ENCODE data around the gene VKORC1.

VKORC1 gene

GRCh38 chr16:31085411-31085810 lies 9.2 kb downstream of the VKORC1 start:
- ChIA-PET CTCF (no interaction called here), POLR2A (interaction anchor here (0.7 to 3.2 kb wide), 4 partner anchors 8 to 423 kb away, joined by 3 to 23 read pairs (median 3); partner anchors contain the start of genes KAT8, RUSF1, ZNF646 and ZNF668)
- TF ChIP-seq TARDBP (IDR thresholded peaks at IDR 0.05): no peak

GRCh38 chr16:31084584-31085302 lies 9.9 kb downstream of the VKORC1 start:
- CTCF ChIA-PET: no interaction called here
- DNase-seq (ENCODE audit: extremely low spot score): no peak
- TF ChIP-seq ZNF384 (IDR thresholded peaks at IDR 0.05): no peak
- no peak for TF ChIP-seq BHLHE40 (IDR thresholded peaks at IDR 0.05; ENCODE audit: borderline replicate concordance)
- no peak for TF ChIP-seq FOXM1 (IDR thresholded peaks at IDR 0.05; ENCODE audit: borderline replicate concordance)
- no peak for TF ChIP-seq FOXK2 (IDR thresholded peaks at IDR 0.05)
- no peak for TF ChIP-seq TARDBP (IDR thresholded peaks at IDR 0.05)
- no peak for TF ChIP-seq PKNOX1 (IDR thresholded peaks at IDR 0.05)
- no peak for TF ChIP-seq HDGF (IDR thresholded peaks at IDR 0.05; ENCODE audit: borderline replicate concordance)
- TF ChIP-seq ELF4 (IDR thresholded peaks at IDR 0.05): no peak
- TF ChIP-seq FOXA1 (IDR thresholded peaks at IDR 0.05): no peak
- no peak for TF ChIP-seq LEF1 (IDR thresholded peaks at IDR 0.05; ENCODE audit: borderline replicate concordance)
- no peak for TF ChIP-seq L3MBTL2 (conservative IDR thresholded peaks at IDR 0.05)
- TF ChIP-seq ARNT (IDR thresholded peaks at IDR 0.05): no peak
- TF ChIP-seq SP1 (IDR thresholded peaks at IDR 0.05): no peak
- TF ChIP-seq SUZ12 (IDR thresholded peaks at IDR 0.05): no peak
- no peak for TF ChIP-seq CTBP1 (IDR thresholded peaks at IDR 0.05; ENCODE audit: borderline replicate concordance)
- TF ChIP-seq NFRKB (IDR thresholded peaks at IDR 0.05): no peak
- POLR2A ChIA-PET: interaction anchor here (0.8 to 3.2 kb wide), 2 partner anchors 9 to 10 kb away, joined by 3 to 23 read pairs; partner anchors contain the start of genes ZNF646 and ZNF668

More at GRCh38 chr16:31085411-31085810, 9.2 kb downstream of the VKORC1 start:
- DNase-seq (ENCODE audit: extremely low spot score): no peak

GRCh38 chr16:31083981-31084380 lies 10.6 kb downstream of the VKORC1 start:
- DNase-seq (ENCODE audit: extremely low spot score): no peak
- POLR2A ChIA-PET: interaction anchor here (3.2 kb wide), 1 partner anchor 9 kb away, joined by 23 read pairs; the partner anchor contains the start of genes ZNF646 and ZNF668

GRCh38 chr16:31083556-31083955 lies 11.0 kb downstream of the VKORC1 start:
- ChIA-PET POLR2A (interaction anchor here (1.2 to 3.2 kb wide), 2 partner anchors 9 to 10 kb away, joined by 4 to 23 read pairs; partner anchors contain the start of genes ZNF646 and ZNF668), CTCF (no interaction called here)
- no peak for DNase-seq (ENCODE audit: extremely low spot score)
- TF ChIP-seq PKNOX1 (IDR thresholded peaks at IDR 0.05): no peak
- no peak for TF ChIP-seq CTBP1 (IDR thresholded peaks at IDR 0.05; ENCODE audit: borderline replicate concordance)
- no peak for TF ChIP-seq ARNT (IDR thresholded peaks at IDR 0.05)
- no peak for TF ChIP-seq SP1 (IDR thresholded peaks at IDR 0.05)
- no peak for TF ChIP-seq NFRKB (IDR thresholded peaks at IDR 0.05)
- TF ChIP-seq HDGF (IDR thresholded peaks at IDR 0.05; ENCODE audit: borderline replicate concordance): no peak
- no peak for TF ChIP-seq ELF4 (IDR thresholded peaks at IDR 0.05)
- no peak for TF ChIP-seq SUZ12 (IDR thresholded peaks at IDR 0.05)
- TF ChIP-seq ZNF384 (IDR thresholded peaks at IDR 0.05): no peak
- TF ChIP-seq TARDBP (IDR thresholded peaks at IDR 0.05): no peak
- TF ChIP-seq FOXA1 (IDR thresholded peaks at IDR 0.05): no peak
- TF ChIP-seq BHLHE40 (IDR thresholded peaks at IDR 0.05; ENCODE audit: borderline replicate concordance): no peak
- TF ChIP-seq FOXK2 (IDR thresholded peaks at IDR 0.05): no peak
- no peak for TF ChIP-seq LEF1 (IDR thresholded peaks at IDR 0.05; ENCODE audit: borderline replicate concordance)
- TF ChIP-seq L3MBTL2 (conservative IDR thresholded peaks at IDR 0.05): no peak
- TF ChIP-seq FOXM1 (IDR thresholded peaks at IDR 0.05; ENCODE audit: borderline replicate concordance): no peak

More at GRCh38 chr16:31083981-31084380, 10.6 kb downstream of the VKORC1 start:
- CTCF ChIA-PET: no interaction called here
- TF ChIP-seq NFRKB (IDR thresholded peaks at IDR 0.05): no peak
- no peak for TF ChIP-seq SUZ12 (IDR thresholded peaks at IDR 0.05)
- TF ChIP-seq PKNOX1 (IDR thresholded peaks at IDR 0.05): no peak
- no peak for TF ChIP-seq FOXM1 (IDR thresholded peaks at IDR 0.05; ENCODE audit: borderline replicate concordance)
- TF ChIP-seq BHLHE40 (IDR thresholded peaks at IDR 0.05; ENCODE audit: borderline replicate concordance): no peak

- ChIA-PET POLR2A (interaction anchor here (1.2 kb wide), 1 partner anchor 11 kb away, joined by 4 read pairs; no protein-coding TSS in a partner anchor), CTCF (no interaction called here)
- no peak for DNase-seq (ENCODE audit: extremely low spot score)
- no peak for TF ChIP-seq FOXA1 (IDR thresholded peaks at IDR 0.05)
- no peak for TF ChIP-seq ELF4 (IDR thresholded peaks at IDR 0.05)
- TF ChIP-seq NFRKB (IDR thresholded peaks at IDR 0.05): no peak
Measured at GRCh38 chr16:31083081-31083480, 11.5 kb downstream of the VKORC1 start.

GRCh38 chr16:31082368-31083045 lies 12.1 kb downstream of the VKORC1 start:
- TF ChIP-seq FOXM1 (IDR thresholded peaks at IDR 0.05; ENCODE audit: borderline replicate concordance) (no peak), ZNF384 (IDR thresholded peaks at IDR 0.05) (no peak), HDGF (IDR thresholded peaks at IDR 0.05; ENCODE audit: borderline replicate concordance) (no peak), PKNOX1 (IDR thresholded peaks at IDR 0.05) (no peak), SP1 (IDR thresholded peaks at IDR 0.05) (no peak), ELF4 (IDR thresholded peaks at IDR 0.05) (no peak), ARNT (IDR thresholded peaks at IDR 0.05) (no peak), TARDBP (IDR thresholded peaks at IDR 0.05) (no peak), FOXA1 (IDR thresholded peaks at IDR 0.05) (no peak)
- DNase-seq (ENCODE audit: extremely low spot score): no peak
- POLR2A ChIA-PET: interaction anchor here (1.2 kb wide), 1 partner anchor 11 kb away, joined by 4 read pairs; no protein-coding TSS in a partner anchor
- CTCF ChIA-PET: no interaction called here
